Activated T-helper 1 cell treated with anti-CD3 and anti-CD28 coated beads, Interleukin-12 subunit alpha, Interleukin-12 subunit beta, Interleukin-2, Interleukin-4 antibody, amounts not matched to agents 30 ng/mL and 10 ng/mL and 1 ng/mL, durations not matched to agents 14 hours and 24 hours and 36 hours (primary cell): ENCODE data around the gene CLCF1. TPM values are rescaled to one million over a fixed set of nuclear protein-coding genes. Genes with fewer than 3 reads are reported as not detected.
"Not testable (repeated sequence)": the region's sequence is repeated elsewhere in the genome, so short reads cannot be mapped to it uniquely, and the experiment has no call there.

ENCODE experiments used
- DNase-seq: peaks from one replicate; pipeline ENCODE4 v3.0.0; 2021; ENCODE audit warnings: low spot score
- H3K27ac Mint-ChIP-seq: one replicate; pipeline ENCODE4 v1.8.0; 2021; ENCODE audit warnings: mild to moderate bottlenecking, mixed read lengths
- H3K27me3 Mint-ChIP-seq: one replicate; pipeline ENCODE4 v1.8.0; 2022; ENCODE audit warnings: mild to moderate bottlenecking, moderate library complexity, mixed read lengths; ENCODE audit not compliant: insufficient read depth
- H3K36me3 Mint-ChIP-seq: one replicate; pipeline ENCODE4 v1.8.0; 2021; ENCODE audit warnings: low read depth, mixed read lengths
- H3K4me1 Mint-ChIP-seq: one replicate; pipeline ENCODE4 v1.8.0; 2021; ENCODE audit warnings: low read depth, mixed read lengths
- H3K4me3 Mint-ChIP-seq: one replicate; pipeline ENCODE4 v1.8.0; 2021; ENCODE audit warnings: mild to moderate bottlenecking, moderate library complexity, mixed read lengths
- H3K9me3 Mint-ChIP-seq: one replicate; pipeline ENCODE4 v1.8.0; 2021; ENCODE audit warnings: mixed read lengths
- intact Hi-C: fragments of 100-400 bp; cut with micrococcal nuclease; formaldehyde crosslinking; loops from one replicate; pipeline ENCODE4 v1.15.1; 2024
- total RNA-seq: library from RNA; stranded (reverse); gene quantifications from 2 replicates; pipeline ENCODE4 v1.2.3, GENCODE V29; 2022

CLCF1 gene
- total RNA-seq, 1 donor from 2014 or later = 0.73 TPM

- intact Hi-C loops = no loop called here
- Mint-ChIP-seq H3K4me3 (no peak overlapping the region), H3K9me3 (no peaks in the 10 kb centered on the region), H3K27ac (peak overlapping the region; percentile 4), H3K27me3 (peaks cover 3% of the 10 kb centered on the region), H3K36me3 (no peaks in the 10 kb centered on the region), H3K4me1 (peaks cover 9% of the 10 kb centered on the region)
- no peak for DNase-seq
Observed at GRCh38 chr11:67323526-67323925, 49.9 kb downstream of the CLCF1 start.

GRCh38 chr11:67322049-67322448 lies 51.3 kb downstream of the CLCF1 start:
- DNase-seq = no peak
- Mint-ChIP-seq H3K4me1 (peaks cover 19% of the 10 kb centered on the region), H3K9me3 (no peaks in the 10 kb centered on the region), H3K27me3 (peaks cover 4% of the 10 kb centered on the region), H3K36me3 (no peaks in the 10 kb centered on the region), H3K27ac (no peak overlapping the region), H3K4me3 (no peak overlapping the region)
- intact Hi-C loops = no loop called here

- no peaks in the 10 kb centered on the region for H3K9me3 Mint-ChIP-seq
- no peak overlapping the region for H3K4me3 Mint-ChIP-seq
- H3K27ac Mint-ChIP-seq = no peak overlapping the region
- peaks cover 4% of the 10 kb centered on the region for H3K27me3 Mint-ChIP-seq
- DNase-seq = no peak
- intact Hi-C loops = no loop called here
- peaks cover 19% of the 10 kb centered on the region for H3K4me1 Mint-ChIP-seq
- no peaks in the 10 kb centered on the region for H3K36me3 Mint-ChIP-seq
Observed at GRCh38 chr11:67321313-67321871, 52.0 kb downstream of the CLCF1 start.

GRCh38 chr11:67320691-67321090 lies 52.7 kb downstream of the CLCF1 start:
- intact Hi-C loops = no loop called here

GRCh38 chr11:67320011-67320410 lies 53.4 kb downstream of the CLCF1 start:
- Mint-ChIP-seq H3K4me3 (no peak overlapping the region), H3K27ac (no peak overlapping the region), H3K27me3 (peaks cover 4% of the 10 kb centered on the region), H3K36me3 (no peaks in the 10 kb centered on the region), H3K9me3 (no peaks in the 10 kb centered on the region), H3K4me1 (peaks cover 19% of the 10 kb centered on the region)
- intact Hi-C loops = no loop called here
- DNase-seq = no peak

More at GRCh38 chr11:67320691-67321090, 52.7 kb downstream of the CLCF1 start:
- Mint-ChIP-seq H3K4me1 (peaks cover 19% of the 10 kb centered on the region), H3K4me3 (no peak overlapping the region), H3K27me3 (peaks cover 4% of the 10 kb centered on the region), H3K36me3 (no peaks in the 10 kb centered on the region), H3K9me3 (no peaks in the 10 kb centered on the region), H3K27ac (no peak overlapping the region)
- DNase-seq = no peak

- Mint-ChIP-seq H3K4me1 (peaks cover 24% of the 10 kb centered on the region), H3K4me3 (peak overlapping the region; percentile 94)
- intact Hi-C loops, H3K36me3 Mint-ChIP-seq, H3K27ac Mint-ChIP-seq, H3K9me3 Mint-ChIP-seq, H3K27me3 Mint-ChIP-seq, DNase-seq: not testable (repeated sequence)
Observed at GRCh38 chr11:67318876-67319275, 54.5 kb downstream of the CLCF1 start.

- Mint-ChIP-seq H3K27me3 (peaks cover 4% of the 10 kb centered on the region), H3K27ac (peak overlapping the region; percentile 100), H3K4me1 (peaks cover 32% of the 10 kb centered on the region), H3K4me3 (peak overlapping the region; percentile 94), H3K9me3 (no peaks in the 10 kb centered on the region), H3K36me3 (no peaks in the 10 kb centered on the region)
- no peak for DNase-seq
- intact Hi-C loops = loop anchor here (1.0 to 2.0 kb wide), 11 partner anchors 15 to 237 kb away; partner anchors contain the start of genes AIP, POLD4 and SSH3
Observed at GRCh38 chr11:67317888-67318555, 55.4 kb downstream of the CLCF1 start.

GRCh38 chr11:67317205-67317887 lies 56.1 kb downstream of the CLCF1 start:
- Mint-ChIP-seq H3K27ac (peak overlapping the region; percentile 100), H3K4me3 (peak overlapping the region; percentile 94), H3K36me3 (peaks cover 3% of the 10 kb centered on the region), H3K4me1 (peaks cover 39% of the 10 kb centered on the region), H3K9me3 (no peaks in the 10 kb centered on the region), H3K27me3 (peaks cover 4% of the 10 kb centered on the region)
- intact Hi-C loops = loop anchor here (1.0 to 2.0 kb wide), 11 partner anchors 15 to 236 kb away; partner anchors contain the start of genes AIP, POLD4 and SSH3
- peak; percentile 98 for DNase-seq

- H3K9me3 Mint-ChIP-seq = no peaks in the 10 kb centered on the region
- peaks cover 4% of the 10 kb centered on the region for H3K36me3 Mint-ChIP-seq
- peaks cover 43% of the 10 kb centered on the region for H3K4me1 Mint-ChIP-seq
- H3K27ac Mint-ChIP-seq = peak overlapping the region; percentile 100
- no peak for DNase-seq
- peak overlapping the region; percentile 94 for H3K4me3 Mint-ChIP-seq
- intact Hi-C loops = loop anchor here (1.0 to 2.0 kb wide), 11 partner anchors 14 to 236 kb away; partner anchors contain the start of genes AIP, POLD4 and SSH3
- peaks cover 4% of the 10 kb centered on the region for H3K27me3 Mint-ChIP-seq
Observed at GRCh38 chr11:67316882-67317204, 56.6 kb downstream of the CLCF1 start.

GRCh38 chr11:67315325-67315909 lies 58.0 kb downstream of the CLCF1 start:
- Mint-ChIP-seq H3K4me1 (peaks cover 41% of the 10 kb centered on the region), H3K9me3 (no peaks in the 10 kb centered on the region), H3K36me3 (peaks cover 4% of the 10 kb centered on the region), H3K27ac (no peak overlapping the region), H3K27me3 (peaks cover 4% of the 10 kb centered on the region), H3K4me3 (peak overlapping the region; percentile 77)
- intact Hi-C loops = no loop called here
- DNase-seq = no peak

- intact Hi-C loops = no loop called here
- peaks cover 4% of the 10 kb centered on the region for H3K27me3 Mint-ChIP-seq
- H3K4me3 Mint-ChIP-seq = peak overlapping the region; percentile 15
- peaks cover 41% of the 10 kb centered on the region for H3K4me1 Mint-ChIP-seq
- DNase-seq = no peak
- peak overlapping the region; percentile 40 for H3K27ac Mint-ChIP-seq
- peaks cover 7% of the 10 kb centered on the region for H3K36me3 Mint-ChIP-seq
- no peaks in the 10 kb centered on the region for H3K9me3 Mint-ChIP-seq
Observed at GRCh38 chr11:67314218-67314617, 59.2 kb downstream of the CLCF1 start.
